Fibroblast of mammary gland (primary cell): ENCODE data around the gene ZBTB7C.

Experiments used
- DNase-seq: peaks from one replicate; pipeline ENCODE4 v3.0.0-alpha.2; 2010; ENCODE audit warnings: low read depth
- H3K4me3 ChIP-seq: 2 replicates; pipeline ENCODE4 v1.5.1; 2011; ENCODE audit warnings: low read depth, mild to moderate bottlenecking, low read length, moderate library complexity; ENCODE audit not compliant: control insufficient read depth
- TF ChIP-seq, protein P1 (sequence below): conservative IDR thresholded peaks from 2 replicates; pipeline ENCODE4 v1.5.1; 2011; ENCODE audit warnings: low read depth, low read length, inconsistent platforms; ENCODE audit not compliant: control insufficient read depth, insufficient read depth

Gene ZBTB7C

DNA sequence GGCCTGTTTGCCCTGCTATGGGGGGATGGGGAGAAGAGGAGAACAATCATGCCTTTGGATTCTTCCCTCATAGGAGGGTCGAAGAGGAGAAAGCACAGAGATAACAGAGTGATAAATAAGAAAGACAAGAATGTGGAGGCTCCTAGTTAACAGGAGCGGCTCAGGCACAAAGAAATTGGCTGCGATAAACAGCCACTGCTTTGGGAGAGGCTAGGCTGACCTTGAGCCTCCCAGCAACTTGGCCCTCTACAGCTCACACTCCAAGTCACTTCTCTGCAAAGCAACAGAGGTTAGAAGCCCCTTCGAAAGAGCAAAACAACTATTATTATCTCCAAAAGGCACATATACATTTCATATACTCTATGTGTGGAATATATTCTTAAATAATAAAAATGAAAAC lies 69.5 kb downstream of the ZBTB7C start:
- TF ChIP-seq, protein P1, sequence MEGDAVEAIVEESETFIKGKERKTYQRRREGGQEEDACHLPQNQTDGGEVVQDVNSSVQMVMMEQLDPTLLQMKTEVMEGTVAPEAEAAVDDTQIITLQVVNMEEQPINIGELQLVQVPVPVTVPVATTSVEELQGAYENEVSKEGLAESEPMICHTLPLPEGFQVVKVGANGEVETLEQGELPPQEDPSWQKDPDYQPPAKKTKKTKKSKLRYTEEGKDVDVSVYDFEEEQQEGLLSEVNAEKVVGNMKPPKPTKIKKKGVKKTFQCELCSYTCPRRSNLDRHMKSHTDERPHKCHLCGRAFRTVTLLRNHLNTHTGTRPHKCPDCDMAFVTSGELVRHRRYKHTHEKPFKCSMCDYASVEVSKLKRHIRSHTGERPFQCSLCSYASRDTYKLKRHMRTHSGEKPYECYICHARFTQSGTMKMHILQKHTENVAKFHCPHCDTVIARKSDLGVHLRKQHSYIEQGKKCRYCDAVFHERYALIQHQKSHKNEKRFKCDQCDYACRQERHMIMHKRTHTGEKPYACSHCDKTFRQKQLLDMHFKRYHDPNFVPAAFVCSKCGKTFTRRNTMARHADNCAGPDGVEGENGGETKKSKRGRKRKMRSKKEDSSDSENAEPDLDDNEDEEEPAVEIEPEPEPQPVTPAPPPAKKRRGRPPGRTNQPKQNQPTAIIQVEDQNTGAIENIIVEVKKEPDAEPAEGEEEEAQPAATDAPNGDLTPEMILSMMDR = no peak
- no peak overlapping the region for H3K4me3 ChIP-seq
- no peak for DNase-seq

GRCh38 chr18:48338915-48339314 lies 70.3 kb downstream of the ZBTB7C start:
- no peak overlapping the region for H3K4me3 ChIP-seq
- DNase-seq = no peak
- TF ChIP-seq, protein P1 = no peak

- TF ChIP-seq, protein P1 = no peak
- no peak overlapping the region for H3K4me3 ChIP-seq
- no peak for DNase-seq
These were observed 72.1 kb downstream of the ZBTB7C start for GRCh38 chr18:48337053-48337452.

DNA sequence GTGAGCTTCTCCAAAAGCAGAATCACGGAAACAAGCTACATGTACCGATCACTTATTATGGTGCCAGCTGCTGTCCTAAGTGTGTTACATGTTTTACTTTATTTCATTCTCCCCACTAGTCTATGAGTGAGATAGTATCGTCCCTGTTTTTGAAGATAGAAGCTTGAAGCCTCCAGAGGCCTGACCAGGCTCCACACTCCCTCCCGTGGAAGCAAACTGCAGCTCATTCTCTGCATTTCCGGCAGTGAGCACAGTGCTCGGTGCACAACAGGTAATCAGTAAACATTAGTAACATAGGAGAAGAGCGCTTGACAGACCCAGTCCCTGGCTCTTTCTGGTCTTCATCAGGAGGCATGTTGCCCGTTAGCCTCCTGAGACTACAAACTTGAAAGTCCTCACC lies 72.9 kb downstream of the ZBTB7C start:
- TF ChIP-seq, protein P1 = peak; percentile 14

GRCh38 chr18:48335829-48336228 lies 73.4 kb downstream of the ZBTB7C start:
- TF ChIP-seq, protein P1 = no peak
- DNase-seq = no peak
- no peak overlapping the region for H3K4me3 ChIP-seq

More for the DNA sequence above, 72.9 kb downstream of the ZBTB7C start:
- no peak overlapping the region for H3K4me3 ChIP-seq
- peak; percentile 9 for DNase-seq

DNA sequence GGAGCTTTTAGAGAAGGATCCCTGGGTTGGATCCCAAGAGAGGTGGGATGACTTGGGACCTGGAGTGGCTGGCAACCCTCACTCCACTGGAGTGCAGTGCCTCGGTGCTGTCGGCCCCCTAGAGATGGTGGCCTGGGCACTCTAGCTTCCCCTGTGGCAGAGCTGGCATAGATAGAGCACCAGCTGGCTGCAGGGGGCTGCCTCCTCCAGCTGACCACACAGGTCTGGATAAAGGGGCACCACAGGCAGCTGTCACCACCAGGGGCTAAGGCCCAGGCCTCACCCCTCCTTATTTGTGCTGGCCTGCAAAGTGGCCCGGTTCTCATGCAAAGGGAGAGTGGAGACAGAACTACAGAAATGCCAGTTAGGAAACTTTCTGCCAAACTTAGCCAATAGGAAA lies 74.3 kb downstream of the ZBTB7C start:
- DNase-seq = no peak
- no peak overlapping the region for H3K4me3 ChIP-seq
- TF ChIP-seq, protein P1 = no peak

GRCh38 chr18:48333563-48333962 lies 75.6 kb downstream of the ZBTB7C start:
- TF ChIP-seq, protein P1 = no peak
- H3K4me3 ChIP-seq = no peak overlapping the region
- no peak for DNase-seq
